ENCODE measurements around the gene FUOM. TPM values are rescaled to one million over a fixed set of nuclear protein-coding genes. Genes with fewer than 3 reads are reported as not detected.

FUOM gene
- total and polyA plus RNA-seq, 12 donors, result 4.8 to 47.9 (median 15.8) TPM

- intact Hi-C loops (cut with DNase I), result no loop called here
- peaks cover 6 to 12% of the 10 kb centered on the region in 2 donors for H3K4me1 ChIP-seq (replicated peaks in 1 of 2)
- no peak overlapping the region for H3K27ac ChIP-seq
- H3K4me3 ChIP-seq, result no peak overlapping the region
- no peaks in the 10 kb centered on the region for H3K36me3 ChIP-seq (replicated peaks in 1 of 2)
- TF ChIP-seq CTCF (IDR thresholded peaks at IDR 0.05), result no peak
- TF ChIP-seq POLR2A (IDR thresholded peaks at IDR 0.05), result no peak
- DNase-seq, result no peak
- H3K27me3 ChIP-seq, result no peaks in the 10 kb centered on the region
- no peaks in the 10 kb centered on the region for H3K9me3 ChIP-seq (replicated peaks in 1 of 3)
- 95 to 100% (median 100%) methylated on average over 2 to 3 of the region's 3 CpGs; no CpG with 5 or more reads in 1 of the 4 donors for WGBS, 4 donors
These were observed 1.8 kb downstream of the FUOM start for GRCh38 chr10:133355991-133356390.

- no peak overlapping the region for H3K27ac ChIP-seq
- H3K36me3 ChIP-seq (replicated peaks in 1 of 2), result no peaks in the 10 kb centered on the region
- H3K27me3 ChIP-seq, result no peaks in the 10 kb centered on the region
- TF ChIP-seq CTCF (IDR thresholded peaks at IDR 0.05) (no peak), POLR2A (IDR thresholded peaks at IDR 0.05) (no peak)
- H3K4me1 ChIP-seq (replicated peaks in 1 of 2), result peaks cover 6 to 12% of the 10 kb centered on the region in 2 donors
- WGBS, 4 donors, result 89 to 100% (median 97%) methylated on average over 2 to 6 of the region's 6 CpGs
- no peak overlapping the region for H3K4me3 ChIP-seq
- intact Hi-C loops (cut with DNase I), result no loop called here
- H3K9me3 ChIP-seq (replicated peaks in 1 of 3), result no peaks in the 10 kb centered on the region
- no peak for DNase-seq
These were observed 2.6 kb downstream of the FUOM start for GRCh38 chr10:133355266-133355665.

DNA sequence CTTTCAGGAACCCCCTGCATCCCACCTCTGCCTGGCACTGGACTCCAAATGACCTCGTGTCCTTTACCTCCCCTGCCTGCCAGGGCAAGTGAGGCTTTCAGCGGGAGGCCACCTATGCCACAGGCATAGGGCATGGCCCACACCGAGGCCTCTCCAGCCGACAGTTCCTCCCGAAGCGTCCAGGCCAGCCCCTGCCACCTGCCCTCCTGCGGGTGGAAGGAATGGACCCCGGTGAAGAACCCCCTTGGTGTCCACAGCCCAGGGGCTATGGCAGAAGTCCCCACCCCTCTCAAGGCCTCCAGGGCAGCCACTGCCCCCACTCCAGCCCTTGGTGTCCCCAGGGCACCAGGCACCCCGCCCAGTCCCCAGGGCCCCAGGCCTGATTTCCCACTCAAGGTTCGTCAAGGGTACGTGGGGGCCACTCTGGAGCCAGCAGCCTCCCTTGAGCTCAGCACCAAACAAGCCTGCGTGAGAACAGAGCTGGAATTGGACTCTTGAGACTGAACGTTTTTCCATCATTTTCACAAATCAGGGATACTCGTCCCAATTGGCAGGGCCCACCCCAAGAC, 3.1 kb downstream of the FUOM start:
- intact Hi-C loops (cut with DNase I), result no loop called here
- 92 to 100% (median 94%) methylated on average over 1 to 14 of the region's 14 CpGs for WGBS, 4 donors
- H3K27me3 ChIP-seq, result no peaks in the 10 kb centered on the region
- no peak for DNase-seq
- H3K27ac ChIP-seq, result no peak overlapping the region
- H3K36me3 ChIP-seq (replicated peaks in 1 of 2), result no peaks in the 10 kb centered on the region
- no peak overlapping the region for H3K4me3 ChIP-seq
- H3K4me1 ChIP-seq (replicated peaks in 1 of 2), result peaks cover 6 to 12% of the 10 kb centered on the region in 2 donors
- TF ChIP-seq POLR2A (IDR thresholded peaks at IDR 0.05) (no peak), CTCF (IDR thresholded peaks at IDR 0.05) (no peak)
- no peaks in the 10 kb centered on the region for H3K9me3 ChIP-seq (replicated peaks in 1 of 3)

DNA sequence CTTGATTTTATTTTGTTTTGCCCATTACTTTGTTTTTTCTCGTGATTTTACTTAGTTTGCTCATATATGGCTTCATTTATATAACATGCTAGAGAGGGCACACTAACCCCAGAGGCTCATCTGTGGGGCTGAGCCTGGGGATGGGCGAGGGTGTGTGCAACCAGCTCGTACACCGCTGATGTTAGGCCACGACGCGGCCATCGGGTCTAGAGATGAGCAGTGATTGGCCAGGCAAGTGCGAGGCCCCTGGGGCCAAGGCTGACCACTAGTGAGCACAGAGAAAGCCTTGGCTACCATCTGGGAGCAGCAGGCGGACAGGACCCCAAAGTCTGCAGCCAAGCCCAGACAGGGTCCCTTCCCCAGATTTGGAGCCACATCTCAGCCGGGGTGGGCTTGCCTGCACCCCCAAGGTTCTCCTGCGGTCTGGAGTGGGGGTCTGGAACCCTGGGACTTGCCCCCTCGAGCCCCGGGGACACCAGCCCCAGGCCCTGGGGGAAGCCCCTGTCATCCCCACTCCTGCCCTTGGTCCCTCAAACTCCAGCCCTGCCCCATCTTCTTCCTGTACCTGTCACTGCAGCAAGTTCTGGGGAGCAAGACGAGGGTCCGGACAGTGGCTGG, 3.7 kb downstream of the FUOM start:
- Histone ChIP-seq H3K36me3 (replicated peaks in 1 of 2) (no peaks in the 10 kb centered on the region), H3K27ac (no peak overlapping the region), H3K4me1 (replicated peaks in 1 of 2) (peaks cover 6 to 12% of the 10 kb centered on the region in 2 donors), H3K27me3 (no peaks in the 10 kb centered on the region), H3K4me3 (no peak overlapping the region), H3K9me3 (replicated peaks in 1 of 3) (no peaks in the 10 kb centered on the region)
- TF ChIP-seq POLR2A (IDR thresholded peaks at IDR 0.05) (no peak), CTCF (IDR thresholded peaks at IDR 0.05) (no peak)
- WGBS, 4 donors, result 83 to 86% (median 85%) methylated on average over 14 to 16 of the region's 16 CpGs
- no peak for DNase-seq
- intact Hi-C loops (cut with DNase I), result no loop called here
